Daoy (cell line): ENCODE results near the gene ERICH3. TPM values are rescaled to one million over a fixed set of nuclear protein-coding genes. Genes with fewer than 3 reads are reported as not detected.

ENCODE experiments used
- DNase-seq: peaks from one replicate; pipeline ENCODE4 v3.0.0-alpha.2; 2015; ENCODE audit warnings: low read depth
- total RNA-seq: library from RNA; depleted of rRNA; stranded (reverse); fragments of >200 nt; shearing (Covaris generic); gene quantifications from 2 replicates; pipeline ENCODE4 v1.2.3, GENCODE V29; 2014; rRNA removed

ERICH3 gene, protein sequence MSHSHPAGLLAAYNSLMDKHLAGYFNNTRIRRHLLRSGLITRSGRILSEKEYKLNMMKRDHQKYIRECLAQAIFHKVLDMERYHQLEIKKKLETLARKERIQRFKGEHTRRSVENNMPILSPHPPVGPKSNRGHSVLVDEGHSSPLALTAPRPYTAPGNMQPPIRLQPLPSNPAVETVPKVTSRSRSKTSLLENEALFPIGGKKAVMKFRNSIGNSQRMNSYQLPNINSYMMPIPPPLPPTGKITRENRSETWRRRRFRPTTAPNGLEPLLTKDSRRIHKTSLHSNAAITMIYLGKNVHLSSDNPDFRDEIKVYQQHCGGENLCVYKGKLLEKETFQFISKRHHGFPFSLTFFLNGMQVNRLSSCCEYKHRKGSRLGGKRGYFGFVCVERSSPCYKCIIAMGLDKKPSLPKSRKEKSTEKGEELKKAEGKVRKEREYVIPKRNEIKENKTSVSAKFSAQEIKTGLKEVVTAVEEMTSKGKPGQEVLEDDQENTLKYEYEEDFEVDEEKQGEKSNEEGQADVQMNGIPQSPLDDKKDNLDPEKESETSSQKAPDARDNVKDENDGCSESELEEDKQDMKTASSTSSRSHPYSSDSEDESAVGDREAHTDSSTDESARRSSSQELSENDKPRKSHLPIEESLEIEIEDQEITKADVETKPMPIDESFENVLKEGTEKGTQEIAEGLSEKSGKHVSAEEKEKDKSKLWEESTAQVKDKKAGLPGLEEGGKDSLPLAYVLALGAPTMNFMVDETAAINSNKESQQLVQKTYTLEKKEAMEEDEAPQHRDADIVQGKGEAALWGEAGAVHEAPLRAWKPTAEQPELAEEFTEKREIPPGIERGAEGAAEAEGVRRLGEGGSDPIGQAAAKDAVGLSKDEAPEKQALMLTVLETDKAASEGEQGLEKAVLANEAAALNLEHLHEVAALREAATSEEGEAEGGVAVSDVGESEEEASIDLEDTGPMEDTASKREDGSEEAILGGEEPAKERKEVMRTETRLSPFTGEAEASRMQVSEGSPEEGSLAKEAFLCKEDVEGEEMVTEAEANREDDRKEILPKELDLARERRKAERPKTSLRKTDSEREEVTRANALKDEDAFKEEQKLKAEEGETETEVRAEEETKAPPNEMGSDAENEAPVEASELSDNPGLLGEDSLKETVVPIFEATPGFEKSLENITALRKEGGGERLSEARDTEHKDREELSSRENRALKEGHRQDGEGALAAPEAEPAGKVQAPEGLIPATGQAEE (N-terminal part only)
- total RNA-seq: 0.06 TPM in 1 of 2 replicates, not detected in the other

DNA sequence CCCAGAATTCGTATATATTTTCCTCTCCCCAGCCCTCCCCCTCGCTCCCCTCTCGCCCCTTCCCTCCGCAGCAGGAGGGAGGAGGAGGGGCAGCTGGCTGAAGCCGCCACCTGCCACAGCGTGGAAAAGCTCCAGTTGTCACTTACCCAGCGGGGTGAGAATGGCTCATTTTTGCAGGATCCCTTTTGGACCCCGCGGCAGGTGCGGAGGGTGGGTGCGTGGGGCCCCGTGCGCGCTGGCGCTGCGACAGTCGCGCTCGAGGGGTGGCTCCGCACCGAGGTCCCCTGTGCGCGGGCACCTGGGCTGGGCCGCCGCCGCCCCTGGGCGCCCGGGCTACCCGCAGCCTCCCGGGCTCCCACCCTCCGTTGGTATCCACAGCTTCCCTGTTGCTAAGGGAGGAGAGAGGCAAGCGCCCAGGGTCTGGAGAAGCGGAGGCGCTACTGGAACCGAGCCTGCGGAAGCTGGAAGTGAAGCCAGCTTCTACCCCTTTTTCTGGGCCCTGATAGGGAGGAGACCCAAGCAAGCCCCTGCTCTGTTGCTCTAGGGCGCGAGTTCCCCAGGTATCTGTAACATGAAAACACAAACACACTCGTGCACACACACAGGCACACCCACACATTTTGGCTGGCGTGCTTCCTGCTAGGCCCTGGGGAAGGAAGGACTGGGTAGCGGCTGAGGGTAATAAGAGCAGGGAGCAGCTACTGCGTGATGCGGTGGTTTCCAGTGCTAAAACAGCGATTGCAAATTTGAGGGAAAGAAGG is at the start of gene ERICH3:
ERICH3 (minus strand) TSS at position 442 of the 761 bp plus-strand sequence; CDS start at position 169, 273 bp downstream.
- peak; percentile 16 for DNase-seq

DNA sequence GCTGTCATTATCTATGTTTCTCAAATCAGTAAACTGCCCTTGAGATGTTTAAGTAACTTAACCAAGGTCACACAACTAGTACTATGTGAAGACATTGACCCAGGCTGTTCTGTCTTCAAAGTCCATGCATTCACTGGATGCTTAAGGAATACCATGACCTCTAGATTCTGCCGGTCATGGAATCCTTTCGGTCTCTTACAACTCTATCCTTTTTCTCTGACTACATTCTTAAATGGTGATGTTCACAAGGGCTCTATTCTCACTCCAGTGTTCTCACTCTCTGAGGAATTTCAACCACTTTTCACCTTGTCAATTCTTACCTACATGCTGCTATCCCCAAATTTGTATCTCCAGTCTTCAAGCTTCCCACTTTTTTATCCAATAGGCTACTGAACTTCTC is 44.0 kb upstream of the ERICH3 start:
- DNase-seq: no peak

DNA sequence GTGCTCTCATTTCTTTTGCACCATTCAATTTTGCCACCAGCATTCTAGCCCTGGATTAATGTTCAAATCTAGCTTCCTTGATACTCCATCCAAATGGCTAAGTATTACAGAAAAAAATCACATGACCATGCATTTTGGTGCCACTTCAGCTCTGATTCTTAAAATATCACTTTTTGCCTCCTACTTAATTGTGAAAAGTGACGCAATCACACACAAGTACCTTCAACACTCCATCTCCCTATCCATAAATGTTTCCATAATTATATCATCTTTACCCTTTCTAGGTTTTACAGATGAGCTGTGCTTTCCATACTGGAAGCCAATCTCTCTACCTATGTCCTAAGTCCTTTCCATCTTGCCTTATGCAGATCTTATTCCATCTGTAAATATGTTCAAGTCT is 43.2 kb upstream of the ERICH3 start:
- DNase-seq: no peak

DNA sequence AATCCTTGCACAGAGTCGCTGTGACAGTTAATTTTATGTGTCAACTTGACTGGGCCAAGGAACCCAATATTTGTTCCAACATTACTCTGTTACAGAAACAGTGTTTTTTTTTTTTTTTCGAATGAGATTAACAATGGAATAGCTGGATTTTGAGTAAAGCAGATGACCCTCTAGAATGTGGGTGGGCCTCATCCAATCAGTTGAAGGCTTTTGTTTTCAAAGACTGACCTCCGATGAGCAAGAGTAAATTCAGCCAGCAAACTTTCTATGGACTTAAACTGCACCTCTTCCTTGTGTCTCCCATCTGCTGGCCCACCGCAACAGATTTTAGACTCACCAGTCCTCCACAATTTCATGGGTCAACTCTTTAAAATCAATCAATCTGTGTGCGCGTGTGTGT is 42.2 kb upstream of the ERICH3 start:
- DNase-seq: no peak

DNA sequence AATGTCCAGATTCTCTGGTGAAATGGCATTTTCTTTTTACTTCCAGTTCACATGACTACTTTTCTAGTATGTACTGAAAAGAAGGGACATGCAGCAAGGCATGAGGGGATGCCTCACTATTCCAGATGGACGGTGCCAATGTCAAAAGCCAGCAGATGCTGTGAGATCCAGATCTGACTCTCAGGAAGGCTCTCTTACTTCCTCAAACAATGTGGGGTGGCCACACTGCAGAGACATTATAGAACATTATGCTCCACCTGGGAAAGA is 41.6 kb upstream of the ERICH3 start:
- no peak for DNase-seq

DNA sequence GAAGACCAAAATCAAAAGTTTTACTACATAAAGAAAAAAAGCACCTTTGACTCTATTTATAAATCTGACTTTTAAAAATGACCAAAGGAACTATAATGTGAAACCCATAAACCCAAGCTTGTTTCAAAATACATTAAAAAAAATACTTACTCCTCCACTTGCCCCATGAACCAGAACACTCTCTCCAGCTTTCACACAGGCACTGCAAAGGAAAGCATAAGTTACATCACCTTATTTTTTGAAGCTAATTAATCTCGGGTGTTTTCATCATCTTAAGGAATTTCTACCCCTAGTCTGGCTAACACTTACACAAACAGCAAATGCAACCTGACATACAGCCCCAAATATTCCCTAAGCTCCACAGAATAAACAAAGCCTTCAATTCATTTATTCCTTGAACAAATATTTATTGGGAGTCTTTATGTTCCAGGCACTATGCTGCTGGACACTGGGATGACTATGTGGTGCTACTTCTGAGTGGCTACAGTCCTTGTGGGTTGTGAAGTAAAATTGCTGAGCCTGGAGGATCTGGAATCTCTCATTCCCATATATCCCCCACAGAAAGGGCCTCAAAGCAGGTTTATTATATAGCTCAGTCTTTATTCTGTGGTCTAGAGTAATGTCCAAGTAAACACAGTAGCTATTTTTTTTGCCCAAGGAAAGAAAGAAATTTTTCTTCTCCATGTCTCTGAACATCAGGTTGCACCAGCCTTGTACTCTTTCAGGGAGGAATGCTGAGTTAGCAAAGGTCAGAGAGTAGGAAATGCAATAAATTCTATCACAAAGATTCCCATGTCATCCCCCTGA is 41.0 kb upstream of the ERICH3 start:
- no peak for DNase-seq

DNA sequence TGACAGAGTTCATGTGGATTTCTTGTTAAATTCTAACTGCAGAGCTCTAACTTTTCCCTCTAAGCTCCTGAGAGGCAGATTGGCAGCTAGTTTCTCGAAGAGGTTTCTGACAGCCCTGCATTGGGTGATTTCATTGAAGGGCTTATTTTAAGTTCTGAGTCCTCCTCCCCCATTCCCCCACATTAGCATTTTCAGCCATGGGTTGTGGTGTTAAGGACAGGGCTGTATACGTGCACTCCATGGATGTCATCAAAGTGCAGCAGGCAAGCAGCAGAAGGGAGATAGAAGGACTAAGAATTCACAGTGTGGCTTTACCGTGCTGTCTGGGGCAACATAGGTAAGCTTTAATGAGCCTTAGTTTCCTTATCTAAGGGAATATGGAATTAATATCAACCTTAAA is 40.3 kb upstream of the ERICH3 start:
- no peak for DNase-seq

DNA sequence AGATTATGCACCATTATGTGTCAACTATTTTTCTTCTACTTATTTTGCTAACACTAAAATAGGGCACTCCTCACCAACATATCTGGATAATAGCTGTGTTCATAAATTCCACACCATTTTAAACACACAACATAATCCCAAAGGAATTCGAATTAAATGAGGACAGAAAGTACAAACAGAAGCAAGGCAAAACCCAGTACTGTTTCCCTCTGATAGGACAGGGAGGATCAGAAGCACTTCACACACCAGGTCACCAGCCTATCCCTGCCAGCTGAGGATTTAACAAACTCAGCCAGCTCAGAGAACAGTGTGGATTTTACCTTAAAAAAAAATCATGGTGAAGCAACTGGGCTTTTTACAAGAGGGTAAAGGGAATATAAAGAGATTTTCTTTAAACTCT is 39.3 kb upstream of the ERICH3 start:
- DNase-seq: no peak

DNA sequence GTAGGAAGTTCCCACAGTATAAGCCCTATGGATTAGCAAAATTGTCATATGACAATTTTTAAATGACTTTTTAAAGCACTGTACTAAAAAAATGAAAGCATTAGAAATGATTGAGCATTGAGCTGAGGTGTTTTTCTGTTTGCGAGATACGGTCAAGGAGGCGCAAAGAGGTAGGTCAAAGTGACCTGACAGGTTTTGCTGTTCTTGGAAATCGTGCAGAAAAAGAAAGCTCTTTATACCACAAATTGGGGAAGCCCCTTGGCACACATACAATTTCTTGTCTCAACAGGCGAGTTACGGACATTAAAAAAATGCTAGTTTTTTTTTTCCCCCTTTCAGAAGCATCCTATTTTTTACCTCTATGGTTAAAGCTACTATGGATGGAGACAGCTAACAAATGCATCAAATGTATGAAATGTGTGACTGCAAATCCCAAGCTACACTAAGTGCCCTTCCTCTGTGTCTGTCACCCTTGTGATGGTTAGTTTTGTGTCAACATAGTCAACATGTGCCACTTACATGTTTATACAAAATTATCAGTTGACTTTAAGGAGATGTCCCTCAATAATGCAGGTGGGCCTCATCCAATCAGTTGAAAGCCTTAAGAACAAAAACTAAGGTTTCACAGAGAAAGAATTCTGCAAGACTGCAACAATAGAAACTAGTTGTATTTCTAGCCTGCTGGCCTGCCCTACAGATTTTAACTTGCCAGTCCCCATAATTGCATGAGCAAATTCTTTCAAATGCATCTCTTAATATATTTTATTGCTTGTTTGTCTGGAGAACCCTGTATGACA is 30.0 kb upstream of the ERICH3 start:
- DNase-seq: no peak

DNA sequence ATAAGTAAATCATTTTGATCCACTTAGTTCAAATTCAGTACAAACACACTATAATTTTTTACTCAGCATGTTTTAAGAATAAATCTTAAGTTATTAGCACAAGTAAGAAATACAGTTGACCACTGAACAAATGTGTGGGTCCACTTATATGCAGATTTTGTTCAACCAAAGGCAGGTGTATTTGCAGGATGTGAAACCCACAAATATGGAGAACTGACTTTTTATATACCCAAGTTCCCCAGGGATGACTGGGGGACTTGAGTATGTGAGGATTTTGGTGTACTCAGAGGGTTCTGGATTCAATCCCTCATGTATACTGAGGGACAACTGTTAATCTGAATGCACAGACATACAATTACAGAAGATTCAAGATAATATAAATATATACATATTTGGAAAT is 25.7 kb upstream of the ERICH3 start:
- no peak for DNase-seq

DNA sequence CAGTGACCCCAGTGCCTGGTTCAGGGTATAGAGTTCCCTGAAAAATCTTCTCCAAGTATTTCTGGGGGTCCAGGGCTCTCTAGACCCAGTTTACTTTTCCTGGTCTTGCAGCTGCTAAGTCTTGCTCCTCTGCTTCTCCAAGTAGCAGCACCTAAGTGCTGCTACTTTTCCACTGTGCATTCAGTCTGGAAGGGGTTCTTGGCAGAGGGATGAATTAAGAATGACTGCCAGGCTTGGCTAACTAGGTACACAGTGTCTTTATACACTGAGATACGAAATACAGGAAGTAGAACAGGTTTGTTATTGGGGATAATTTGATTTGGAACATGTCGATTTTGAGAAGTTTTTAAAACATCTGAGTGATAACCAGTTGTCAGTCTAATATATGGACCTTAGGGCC is 24.2 kb upstream of the ERICH3 start:
- DNase-seq: no peak

DNA sequence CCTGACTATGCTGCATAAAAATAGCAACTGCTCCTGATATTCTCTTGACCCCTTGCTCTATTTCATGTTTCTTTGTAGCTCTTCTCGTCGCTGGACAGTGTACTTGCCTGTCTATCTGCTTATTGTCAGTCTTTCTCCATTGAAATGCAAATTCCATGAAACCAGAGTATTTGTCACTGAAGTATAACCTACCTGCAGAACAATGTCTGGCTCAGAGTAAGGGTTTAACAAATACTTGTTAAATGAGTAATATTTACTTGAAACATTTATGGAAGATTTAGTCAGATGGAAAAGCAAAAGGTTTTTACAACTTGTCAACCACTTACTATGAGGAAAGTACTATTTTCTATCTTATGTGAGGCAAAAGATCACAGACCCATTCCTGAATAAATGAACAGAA is 19.9 kb upstream of the ERICH3 start:
- DNase-seq: peak; percentile 8

DNA sequence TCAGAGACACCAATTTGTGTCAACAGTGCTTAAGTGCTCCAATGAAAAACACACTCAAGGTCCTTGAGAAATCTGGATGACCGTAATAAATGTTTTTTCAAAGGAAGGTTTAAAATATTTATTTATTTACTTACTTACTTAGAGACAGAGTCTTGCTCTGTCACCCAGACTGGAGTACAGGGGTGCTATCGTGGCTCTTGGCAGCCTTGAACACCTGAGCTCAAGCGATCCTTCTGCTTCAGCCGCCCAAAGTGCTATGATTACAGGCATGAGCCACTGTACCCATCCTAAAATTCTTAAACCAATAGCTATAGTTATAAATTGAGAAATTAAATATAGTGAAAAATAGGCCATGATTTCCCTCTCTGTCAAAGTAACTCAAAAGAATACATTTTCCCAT is 17.3 kb upstream of the ERICH3 start:
- DNase-seq: no peak

DNA sequence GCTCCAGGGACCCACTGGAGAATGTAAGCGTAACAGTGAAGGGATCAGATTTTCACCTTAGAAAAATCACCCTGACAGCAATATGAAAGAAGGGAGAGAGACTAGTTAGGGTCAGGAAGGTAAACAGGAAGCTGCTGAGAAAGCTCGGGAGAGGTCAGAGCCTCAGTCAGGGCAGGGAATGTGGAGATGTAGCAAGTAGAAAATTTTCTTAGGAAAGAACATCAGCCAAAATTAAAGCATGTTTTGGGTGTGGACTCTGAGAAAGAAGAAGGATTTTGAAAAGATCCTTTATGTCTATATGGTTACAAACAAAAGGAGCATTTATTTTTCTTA is 16.7 kb upstream of the ERICH3 start:
- DNase-seq: no peak

DNA sequence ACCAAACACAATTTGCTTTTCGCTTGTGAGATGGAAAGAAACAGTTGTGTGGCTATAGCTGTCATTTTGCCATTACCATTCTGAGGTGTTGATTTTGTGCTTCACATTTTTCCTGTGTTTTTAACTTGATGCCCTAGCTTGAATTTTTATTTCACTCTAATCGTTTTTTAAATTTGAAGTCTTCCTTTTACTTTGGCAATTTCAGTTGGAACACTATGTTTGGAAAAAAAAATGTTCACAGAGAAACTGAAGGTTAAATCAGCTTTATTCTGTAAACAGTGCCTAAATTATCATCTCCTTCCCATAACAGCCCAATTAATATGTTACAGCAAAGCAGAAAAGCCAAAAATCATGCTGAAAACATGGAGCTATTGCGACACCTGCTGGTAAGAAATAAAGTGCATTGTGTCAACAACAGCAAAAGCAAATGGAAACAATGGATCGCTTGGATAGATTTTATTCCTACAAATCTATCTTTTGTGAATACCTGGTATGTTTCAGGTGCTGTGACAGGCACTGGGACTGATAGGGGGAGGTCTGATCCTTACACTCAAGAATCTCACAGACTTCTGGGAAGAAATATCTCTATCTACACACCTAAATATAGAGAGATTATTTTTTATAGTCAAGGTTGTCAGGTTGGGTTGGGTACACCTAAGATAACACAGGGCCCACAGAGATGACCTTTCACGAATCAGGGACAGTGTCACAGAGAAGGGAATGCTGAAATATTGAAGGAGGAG is 16.2 kb upstream of the ERICH3 start:
- peak; percentile 59 for DNase-seq

DNA sequence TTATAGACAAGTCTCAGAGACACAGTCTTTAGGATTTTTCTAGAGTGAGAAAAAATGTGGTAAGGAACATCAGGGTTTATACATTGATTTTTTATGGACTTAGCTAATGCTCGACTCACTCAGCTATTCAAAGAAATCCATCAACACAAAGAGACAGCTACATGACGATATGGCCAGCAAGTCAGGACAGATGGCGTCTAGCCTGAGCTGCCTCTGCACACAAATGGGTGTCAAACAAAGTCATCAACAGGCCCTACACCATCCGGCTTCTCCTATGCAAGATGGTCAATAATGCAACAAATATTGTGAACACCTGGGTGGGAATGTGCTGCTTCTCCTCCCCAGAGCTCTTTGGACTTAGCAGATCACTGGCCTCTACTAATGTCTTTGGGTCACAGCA is 13.3 kb upstream of the ERICH3 start:
- no peak for DNase-seq

DNA sequence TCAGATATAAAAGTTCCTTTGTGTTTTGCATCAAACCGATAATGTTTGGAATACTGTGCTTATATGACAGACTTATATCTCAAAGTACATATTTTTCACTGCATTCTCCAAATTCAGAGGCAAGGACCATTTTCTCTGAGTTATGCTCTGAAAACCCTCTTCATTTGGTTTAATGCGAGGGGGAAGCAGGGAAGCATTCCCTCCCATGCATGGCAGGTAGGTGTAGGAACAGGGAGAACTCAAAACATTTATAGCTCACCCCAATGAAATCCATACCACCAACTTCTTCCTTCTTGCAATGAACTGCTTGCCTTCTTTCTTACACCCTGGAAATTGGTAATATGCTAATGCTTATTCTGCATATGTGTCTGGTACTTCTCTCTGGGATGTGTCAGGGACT is 10.7 kb upstream of the ERICH3 start:
- DNase-seq: no peak

DNA sequence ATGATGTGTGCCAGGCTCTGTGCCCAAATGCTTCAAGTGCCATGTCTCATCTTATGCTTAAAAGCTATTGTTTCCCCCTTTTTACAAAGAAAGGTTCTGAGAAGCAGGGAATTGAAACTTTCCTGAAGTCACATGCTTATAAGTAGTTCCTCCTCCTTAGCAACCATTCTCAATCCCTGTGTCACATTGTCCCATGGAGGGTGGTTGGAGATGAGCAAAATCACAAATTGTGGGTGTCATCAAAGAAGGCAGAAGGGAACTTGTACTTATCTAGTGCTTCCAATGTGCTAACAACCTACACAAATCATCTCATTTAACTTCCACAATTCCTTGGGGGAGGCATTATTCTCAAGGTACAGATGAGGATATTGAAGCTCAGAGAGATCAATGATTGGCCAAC is 10.1 kb upstream of the ERICH3 start:
- DNase-seq: no peak

DNA sequence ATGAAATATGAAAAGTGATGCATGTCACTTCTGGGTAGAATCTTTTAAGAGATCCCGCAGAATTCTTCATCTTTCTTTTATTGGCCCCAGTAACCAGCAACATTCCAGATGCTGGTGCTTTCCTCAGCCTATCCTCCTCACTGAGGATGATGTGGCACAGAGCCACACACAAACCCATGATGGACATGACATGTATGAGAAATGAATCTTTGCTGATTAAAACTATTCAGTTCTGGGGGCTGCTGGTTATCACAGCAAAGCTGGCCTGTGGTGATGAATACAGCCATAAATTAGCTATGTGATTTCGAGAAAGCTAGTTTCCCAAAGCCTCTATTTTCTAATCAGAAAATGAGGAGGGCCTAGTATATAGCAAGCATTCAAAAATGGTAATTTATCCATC is 8.3 kb upstream of the ERICH3 start:
- no peak for DNase-seq
